ENCODE measurements around the gene MTARC1. TPM values are rescaled to one million over a fixed set of nuclear protein-coding genes. Genes with fewer than 3 reads are reported as not detected.

MTARC1 gene
- total and polyA plus RNA-seq, 9 of the 15 experiments (the other 6 are each of a cell fraction or from before 2014, with no cell fraction given): 0.07 to 0.14 (median 0.11) TPM; not detected in 6

DNA sequence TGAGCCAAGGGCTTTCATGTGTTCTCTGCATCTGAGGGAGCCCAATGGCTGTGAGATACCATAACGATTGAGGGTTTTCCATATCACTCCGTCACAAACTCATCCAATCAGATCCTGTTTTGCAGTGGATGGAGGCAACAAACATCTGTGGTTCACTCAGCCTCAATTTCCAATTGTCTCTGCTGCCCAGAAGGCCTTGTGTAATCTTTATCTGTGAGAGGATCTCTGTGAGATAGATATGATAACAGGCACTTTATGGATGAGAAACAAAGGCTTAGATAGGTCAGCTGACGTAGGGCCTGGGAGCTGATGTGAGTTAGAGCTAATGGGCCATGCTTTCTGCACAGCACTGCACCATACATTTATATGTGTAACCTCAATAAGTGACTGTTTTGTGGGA lies 3.3 kb upstream of the MTARC1 start:
- no peak overlapping the region for H3K4me3 ChIP-seq
- peaks cover 0 to 7% of the 10 kb centered on the region in 2 experiments; a peak in 1 of 5 replicates for H3K4me1 ChIP-seq (replicated peaks in 1 of 2; ENCODE audit: control insufficient read depth in 2 of 2, insufficient read depth in 2 of 2, low read length in 2 of 2)
- WGBS (ENCODE audit: insufficient coverage, low coverage, missing lambda C conversion rate): 0% methylated on average over 3 of the region's 3 CpGs
- BruUV-seq (replicated peaks): no TSS peak
- DNase-seq (ENCODE audit: extremely low read depth in 1 of 4, low spot score in 3 of 4) (no peak), FAIRE-seq (no peak), ATAC-seq (no peak)
- H3K9me3 ChIP-seq (replicated peaks; ENCODE audit: control insufficient read depth, insufficient read depth, low read depth, low read length): no peaks in the 10 kb centered on the region
- in situ Hi-C loops (cut with MboI): no loop called here
- H3K27me3 ChIP-seq (ENCODE audit: control insufficient read depth in 2 of 2, insufficient read depth in 2 of 2, low read length in 2 of 2): peaks cover 2 to 30% of the 10 kb centered on the region in 2 experiments; a peak in 3 of 5 replicates
- no peak overlapping the region for H2AFZ ChIP-seq (ENCODE audit: low read depth, low read length)
- no peaks in the 10 kb centered on the region for H4K20me1 ChIP-seq (replicated peaks; ENCODE audit: control insufficient read depth, insufficient read depth, low read length)
- intact Hi-C loops (cut with micrococcal nuclease): no loop called here
- no peak overlapping the region for H3K9ac ChIP-seq (ENCODE audit: insufficient read depth in 1 of 2, low read depth in 2 of 2, low read length in 2 of 2)
- no peaks in the 10 kb centered on the region for H3K36me3 ChIP-seq (ENCODE audit: control insufficient read depth, insufficient read depth, low read length)
- H3K79me2 ChIP-seq (ENCODE audit: control insufficient read depth, insufficient read depth, low read length): no peaks in the 10 kb centered on the region
- CTCF ChIA-PET (ENCODE audit: low intra/inter-chr PET ratio): interaction anchor here (0.6 kb wide), 1 partner anchor 145 kb away, joined by 3 read pairs; no protein-coding TSS in a partner anchor
- no peak for TF ChIP-seq SMARCA4 (IDR thresholded peaks at IDR 0.05)
- no peak for TF ChIP-seq ZNF780A (CRISPR knock-in tag; IDR thresholded peaks at IDR 0.05)
- TF ChIP-seq PTRF (tag; IDR thresholded peaks at IDR 0.05): no peak
- TF ChIP-seq BACH1 (tag; IDR thresholded peaks at IDR 0.05): no peak
- TF ChIP-seq ZNF316 (IDR thresholded peaks at IDR 0.05): no peak
- TF ChIP-seq TCFL5 (CRISPR knock-in tag; conservative IDR thresholded peaks at IDR 0.05): no peak
- TF ChIP-seq BRF1 (IDR thresholded peaks at IDR 0.05; ENCODE audit: borderline replicate concordance, extremely low read depth, insufficient read length): no peak
- TF ChIP-seq MYBL2 (IDR thresholded peaks at IDR 0.05; ENCODE audit: low read depth): no peak
- no peak for TF ChIP-seq MYBL2 (CRISPR knock-in tag; IDR thresholded peaks at IDR 0.05; ENCODE audit: borderline replicate concordance)
- no peak for TF ChIP-seq ZNF584 (CRISPR knock-in tag; IDR thresholded peaks at IDR 0.05; ENCODE audit: low read depth)
- no peak for TF ChIP-seq PCBP1 (IDR thresholded peaks at IDR 0.05; ENCODE audit: low read depth, low read length, poor library complexity, severe bottlenecking)
- POLR2A ChIA-PET: interaction anchor here (0.6 to 0.9 kb wide), 2 partner anchors 40 to 314 kb away, joined by 3 read pairs; no protein-coding TSS in a partner anchor
- no peak overlapping the region for H3K4me2 ChIP-seq (ENCODE audit: insufficient read depth, low read length)
- no peak overlapping the region for H3K27ac ChIP-seq (ENCODE audit: extremely low read depth, low read depth, low read length)
- no peaks in the 10 kb centered on the region for H3K9me1 ChIP-seq (ENCODE audit: control insufficient read depth, insufficient read depth, low read length)
